ENCODE data around the gene LRRC7. TPM values are rescaled to one million over a fixed set of nuclear protein-coding genes. Genes with fewer than 3 reads are reported as not detected.

Gene LRRC7
- polyA plus RNA-seq, 1 of the 3 experiments (the other 2 are of a cell fraction), result 0.02 TPM

GRCh38 chr1:70039485-70039884 is 471.8 kb downstream of the LRRC7 start (continued):
- no peak for TF ChIP-seq MXI1 (IDR thresholded peaks at IDR 0.05; ENCODE audit: low read depth, low read length)
- TF ChIP-seq, protein P1, sequence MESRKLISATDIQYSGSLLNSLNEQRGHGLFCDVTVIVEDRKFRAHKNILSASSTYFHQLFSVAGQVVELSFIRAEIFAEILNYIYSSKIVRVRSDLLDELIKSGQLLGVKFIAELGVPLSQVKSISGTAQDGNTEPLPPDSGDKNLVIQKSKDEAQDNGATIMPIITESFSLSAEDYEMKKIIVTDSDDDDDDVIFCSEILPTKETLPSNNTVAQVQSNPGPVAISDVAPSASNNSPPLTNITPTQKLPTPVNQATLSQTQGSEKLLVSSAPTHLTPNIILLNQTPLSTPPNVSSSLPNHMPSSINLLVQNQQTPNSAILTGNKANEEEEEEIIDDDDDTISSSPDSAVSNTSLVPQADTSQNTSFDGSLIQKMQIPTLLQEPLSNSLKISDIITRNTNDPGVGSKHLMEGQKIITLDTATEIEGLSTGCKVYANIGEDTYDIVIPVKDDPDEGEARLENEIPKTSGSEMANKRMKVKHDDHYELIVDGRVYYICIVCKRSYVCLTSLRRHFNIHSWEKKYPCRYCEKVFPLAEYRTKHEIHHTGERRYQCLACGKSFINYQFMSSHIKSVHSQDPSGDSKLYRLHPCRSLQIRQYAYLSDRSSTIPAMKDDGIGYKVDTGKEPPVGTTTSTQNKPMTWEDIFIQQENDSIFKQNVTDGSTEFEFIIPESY (IDR thresholded peaks at IDR 0.05; ENCODE audit: borderline replicate concordance, low read depth), result no peak
- no peak for TF ChIP-seq POLR2AphosphoS5 (IDR thresholded peaks at IDR 0.05; ENCODE audit: low read depth, low read length)
- TF ChIP-seq YY1 (IDR thresholded peaks at IDR 0.05; ENCODE audit: low read depth), result no peak
- TF ChIP-seq FOXM1 (IDR thresholded peaks at IDR 0.05; ENCODE audit: low read depth), result no peak
- TF ChIP-seq, protein P2, sequence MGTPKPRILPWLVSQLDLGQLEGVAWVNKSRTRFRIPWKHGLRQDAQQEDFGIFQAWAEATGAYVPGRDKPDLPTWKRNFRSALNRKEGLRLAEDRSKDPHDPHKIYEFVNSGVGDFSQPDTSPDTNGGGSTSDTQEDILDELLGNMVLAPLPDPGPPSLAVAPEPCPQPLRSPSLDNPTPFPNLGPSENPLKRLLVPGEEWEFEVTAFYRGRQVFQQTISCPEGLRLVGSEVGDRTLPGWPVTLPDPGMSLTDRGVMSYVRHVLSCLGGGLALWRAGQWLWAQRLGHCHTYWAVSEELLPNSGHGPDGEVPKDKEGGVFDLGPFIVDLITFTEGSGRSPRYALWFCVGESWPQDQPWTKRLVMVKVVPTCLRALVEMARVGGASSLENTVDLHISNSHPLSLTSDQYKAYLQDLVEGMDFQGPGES (IDR thresholded peaks at IDR 0.05; ENCODE audit: low read depth, low read length), result no peak
- no peak for TF ChIP-seq NFIC (IDR thresholded peaks at IDR 0.05; ENCODE audit: borderline replicate concordance)

DNA sequence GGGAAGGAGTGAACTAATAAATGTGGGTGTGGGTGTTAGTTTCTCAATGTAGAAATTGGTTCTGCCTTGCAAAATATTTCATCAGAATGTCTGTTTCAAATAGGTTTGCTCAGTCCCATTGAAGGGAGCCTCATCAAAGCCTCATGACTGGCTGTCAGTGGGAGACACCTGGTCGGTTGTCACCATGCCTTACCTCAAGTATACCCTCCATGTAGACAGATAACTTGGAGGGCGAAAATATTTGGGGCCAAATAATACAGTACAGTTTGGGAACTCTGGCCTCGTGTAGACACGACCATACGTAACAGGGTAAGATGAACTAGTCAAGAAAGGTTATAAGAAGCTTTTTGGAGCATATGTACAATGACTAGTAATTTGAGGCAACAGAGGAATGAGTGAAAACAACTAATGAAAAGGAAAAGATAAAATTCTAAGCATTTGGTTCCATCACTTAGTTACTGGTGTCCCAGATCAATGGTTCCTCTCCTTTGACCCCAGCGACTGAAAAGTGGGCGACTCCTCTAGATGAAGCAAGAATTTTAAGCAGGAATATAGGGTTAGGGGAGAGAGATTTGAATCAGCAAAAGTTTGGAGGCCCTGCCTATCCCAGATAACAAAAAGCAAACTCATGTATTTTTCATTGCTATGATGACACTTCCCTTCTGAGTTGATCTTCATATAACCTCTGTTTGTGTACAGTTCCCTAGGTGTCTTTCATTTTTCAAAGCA is 473.8 kb downstream of the LRRC7 start:
- Histone ChIP-seq H4K20me1 (ENCODE audit: insufficient read depth) (no peaks in the 10 kb centered on the region), H3K27ac (ENCODE audit: low read depth in 2 of 2, low read length in 1 of 2) (no peak overlapping the region), H3F3A (replicated peaks; ENCODE audit: insufficient read depth) (no peaks in the 10 kb centered on the region), H3K79me2 (ENCODE audit: insufficient read depth) (no peaks in the 10 kb centered on the region; the same call in 1 of the 2 replicates), H3K4me2 (no peak overlapping the region), H3K4me1 (ENCODE audit: control insufficient read depth in 1 of 2, insufficient read depth in 2 of 2, low read depth in 1 of 2, low read length in 1 of 2) (peaks cover 0 to 13% of the 10 kb centered on the region in 2 experiments; a peak in 2 of 4 replicates), H3K9ac (no peak overlapping the region), H3K4me3 (ENCODE audit: low read depth in 2 of 2, low read length in 1 of 2) (no peak overlapping the region), H3K36me3 (replicated peaks in 1 of 2; ENCODE audit: control insufficient read depth in 1 of 2, insufficient read depth in 2 of 2, low read length in 1 of 2) (no peaks in the 10 kb centered on the region), H3K9me2 (no peaks in the 10 kb centered on the region), H3K27me3 (ENCODE audit: insufficient read depth) (no peaks in the 10 kb centered on the region), H3K9me3 (no peaks in the 10 kb centered on the region), H2AFZ (ENCODE audit: low read depth) (no peak overlapping the region)
- POLR2A ChIA-PET, result no interaction called here
- WGBS (ENCODE audit: low lambda C conversion rate), result 85% methylated on average over 7 of the region's 7 CpGs
- TF ChIP-seq TCF12 (IDR thresholded peaks at IDR 0.05) (no peak), YY1 (IDR thresholded peaks at IDR 0.05; ENCODE audit: low read depth) (no peak), EP300 (IDR thresholded peaks at IDR 0.05; ENCODE audit: borderline replicate concordance in 1 of 2, low read depth in 1 of 2, low read length in 1 of 2) (no peak), FOSL2 (IDR thresholded peaks at IDR 0.05; ENCODE audit: borderline replicate concordance, low read depth) (no peak), RXRA (IDR thresholded peaks at IDR 0.05; ENCODE audit: borderline replicate concordance, low read depth) (no peak), MXI1 (IDR thresholded peaks at IDR 0.05; ENCODE audit: low read depth, low read length) (no peak), TAF1 (IDR thresholded peaks at IDR 0.05; ENCODE audit: borderline replicate concordance, low read depth, low read length) (no peak), SMC3 (IDR thresholded peaks at IDR 0.05; ENCODE audit: low read depth, low read length) (no peak)
- TF ChIP-seq, protein P3, sequence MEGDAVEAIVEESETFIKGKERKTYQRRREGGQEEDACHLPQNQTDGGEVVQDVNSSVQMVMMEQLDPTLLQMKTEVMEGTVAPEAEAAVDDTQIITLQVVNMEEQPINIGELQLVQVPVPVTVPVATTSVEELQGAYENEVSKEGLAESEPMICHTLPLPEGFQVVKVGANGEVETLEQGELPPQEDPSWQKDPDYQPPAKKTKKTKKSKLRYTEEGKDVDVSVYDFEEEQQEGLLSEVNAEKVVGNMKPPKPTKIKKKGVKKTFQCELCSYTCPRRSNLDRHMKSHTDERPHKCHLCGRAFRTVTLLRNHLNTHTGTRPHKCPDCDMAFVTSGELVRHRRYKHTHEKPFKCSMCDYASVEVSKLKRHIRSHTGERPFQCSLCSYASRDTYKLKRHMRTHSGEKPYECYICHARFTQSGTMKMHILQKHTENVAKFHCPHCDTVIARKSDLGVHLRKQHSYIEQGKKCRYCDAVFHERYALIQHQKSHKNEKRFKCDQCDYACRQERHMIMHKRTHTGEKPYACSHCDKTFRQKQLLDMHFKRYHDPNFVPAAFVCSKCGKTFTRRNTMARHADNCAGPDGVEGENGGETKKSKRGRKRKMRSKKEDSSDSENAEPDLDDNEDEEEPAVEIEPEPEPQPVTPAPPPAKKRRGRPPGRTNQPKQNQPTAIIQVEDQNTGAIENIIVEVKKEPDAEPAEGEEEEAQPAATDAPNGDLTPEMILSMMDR (IDR thresholded peaks at IDR 0.05), result no peak
- TF ChIP-seq, protein P2 (IDR thresholded peaks at IDR 0.05; ENCODE audit: low read depth, low read length), result no peak
- TF ChIP-seq, protein P1 (IDR thresholded peaks at IDR 0.05; ENCODE audit: borderline replicate concordance, low read depth), result no peak
- TF ChIP-seq, protein P4, sequence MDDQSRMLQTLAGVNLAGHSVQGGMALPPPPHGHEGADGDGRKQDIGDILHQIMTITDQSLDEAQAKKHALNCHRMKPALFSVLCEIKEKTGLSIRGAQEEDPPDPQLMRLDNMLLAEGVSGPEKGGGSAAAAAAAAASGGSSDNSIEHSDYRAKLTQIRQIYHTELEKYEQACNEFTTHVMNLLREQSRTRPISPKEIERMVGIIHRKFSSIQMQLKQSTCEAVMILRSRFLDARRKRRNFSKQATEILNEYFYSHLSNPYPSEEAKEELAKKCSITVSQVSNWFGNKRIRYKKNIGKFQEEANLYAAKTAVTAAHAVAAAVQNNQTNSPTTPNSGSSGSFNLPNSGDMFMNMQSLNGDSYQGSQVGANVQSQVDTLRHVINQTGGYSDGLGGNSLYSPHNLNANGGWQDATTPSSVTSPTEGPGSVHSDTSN (IDR thresholded peaks at IDR 0.05), result no peak
- DNase-seq, result no peak
- CTCF ChIA-PET, result interaction anchor here (1.7 kb wide), 1 partner anchor 16 kb away, joined by 4 read pairs; no protein-coding TSS in a partner anchor

All from SK-N-SH (cell line).